DMS 273 treated with DMSO at 0.1 percent for 48 hours (cell line): Measurements from ENCODE around the gene TMC1.
"Not testable (repeated sequence)": the region's sequence is repeated elsewhere in the genome, so short reads cannot be mapped to it uniquely, and the experiment has no call there.

Experiments
- DNase-seq: peaks from one replicate; lab custom pipeline; 2025; lab: John Stamatoyannopoulos, UW

TMC1 gene

DNA sequence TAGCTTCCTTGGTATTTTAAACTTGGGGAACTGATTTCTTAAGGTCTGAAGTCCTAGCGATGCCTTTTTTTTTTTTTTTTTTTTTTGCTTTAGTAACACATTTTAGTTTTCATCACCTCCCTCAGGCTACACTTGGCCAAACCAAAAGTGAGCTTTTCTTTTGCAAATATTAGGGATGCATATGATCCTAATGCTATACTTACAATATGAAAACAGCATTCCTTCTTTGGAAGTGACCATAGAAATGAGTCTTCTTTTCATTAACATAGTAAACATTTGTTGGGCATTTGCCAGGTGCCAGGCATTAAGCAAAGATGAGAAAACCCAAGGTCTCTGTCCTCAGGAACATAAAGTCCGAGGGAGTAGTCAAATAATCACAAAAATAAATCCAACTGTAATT is 241.6 kb downstream of the TMC1 start:
- DNase-seq: no peak

DNA sequence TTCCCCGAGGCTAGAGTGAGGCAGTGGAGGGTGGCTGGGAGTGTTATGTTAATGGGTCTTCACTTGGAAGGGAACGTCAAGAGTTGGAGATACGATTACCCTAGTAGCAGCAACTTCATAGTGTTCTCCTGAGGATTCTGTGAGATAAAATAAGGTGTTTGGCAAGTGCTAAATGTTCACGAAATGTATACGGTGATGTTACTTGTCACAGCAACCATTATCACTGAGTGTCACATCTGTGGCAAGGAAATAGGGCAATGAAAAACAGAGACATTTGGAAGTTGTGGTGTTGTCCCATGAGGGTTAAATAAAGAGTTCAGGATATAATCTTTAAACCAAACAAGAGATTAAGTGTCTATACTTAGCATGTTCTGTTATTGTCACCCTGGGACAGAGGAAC is 248.1 kb downstream of the TMC1 start:
- no peak for DNase-seq

DNA sequence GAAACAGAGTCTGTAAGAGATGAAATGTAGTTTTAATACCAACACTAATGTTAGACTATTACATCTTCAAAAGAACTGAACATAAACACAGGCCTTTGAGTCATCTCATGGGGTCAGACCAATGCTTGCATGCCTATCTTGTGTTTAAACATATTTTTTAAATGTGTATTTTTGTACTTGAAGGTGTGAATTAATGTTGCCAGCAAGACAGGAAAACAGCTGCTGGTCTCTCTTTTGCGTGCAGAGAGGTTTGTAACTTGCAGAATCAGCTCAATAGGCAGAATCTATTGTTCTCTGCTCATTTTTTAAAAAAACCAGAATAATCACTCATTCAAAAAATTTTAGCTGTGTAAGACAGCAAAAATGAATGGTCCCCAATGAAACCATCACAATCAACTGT is 251.3 kb downstream of the TMC1 start:
- DNase-seq: no peak

DNA sequence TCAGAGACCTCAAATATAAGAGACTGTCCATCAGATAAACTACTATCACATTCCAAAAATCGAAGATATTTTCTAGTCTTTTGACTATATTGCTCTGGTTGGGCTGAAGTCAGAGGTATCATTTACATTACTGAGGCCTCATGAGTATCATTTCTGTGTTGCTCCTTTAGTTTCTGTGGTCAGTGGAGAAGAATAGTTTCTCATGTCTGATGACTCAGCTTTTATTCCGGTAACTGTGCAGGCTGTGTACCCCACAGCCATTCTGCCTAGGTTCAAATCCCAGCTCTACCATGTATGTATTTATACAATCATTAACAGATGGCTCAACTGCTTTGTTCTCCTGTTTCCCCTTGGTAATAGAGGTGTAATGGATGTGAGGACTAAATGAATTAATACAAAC is 252.2 kb downstream of the TMC1 start:
- no peak for DNase-seq

DNA sequence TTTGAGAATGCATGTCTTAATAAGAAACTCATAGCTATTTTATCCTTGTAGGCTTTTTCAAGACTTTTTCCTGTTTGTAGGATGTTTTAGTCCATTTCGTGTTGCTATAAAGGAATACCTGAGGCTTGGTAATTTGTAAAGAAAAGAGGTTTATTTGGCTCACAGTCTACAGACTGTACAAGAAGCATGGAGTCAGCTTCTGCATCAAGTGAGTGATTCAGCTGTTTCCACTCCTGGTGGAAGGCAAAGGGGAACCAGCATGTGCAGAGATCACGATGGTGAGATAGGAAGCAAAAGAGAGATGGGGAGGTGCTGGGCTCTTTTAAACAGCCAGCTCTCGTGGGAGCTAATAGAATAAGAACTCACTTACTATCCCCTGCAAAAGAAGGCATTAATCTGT is 254.2 kb downstream of the TMC1 start:
- no peak for DNase-seq

DNA sequence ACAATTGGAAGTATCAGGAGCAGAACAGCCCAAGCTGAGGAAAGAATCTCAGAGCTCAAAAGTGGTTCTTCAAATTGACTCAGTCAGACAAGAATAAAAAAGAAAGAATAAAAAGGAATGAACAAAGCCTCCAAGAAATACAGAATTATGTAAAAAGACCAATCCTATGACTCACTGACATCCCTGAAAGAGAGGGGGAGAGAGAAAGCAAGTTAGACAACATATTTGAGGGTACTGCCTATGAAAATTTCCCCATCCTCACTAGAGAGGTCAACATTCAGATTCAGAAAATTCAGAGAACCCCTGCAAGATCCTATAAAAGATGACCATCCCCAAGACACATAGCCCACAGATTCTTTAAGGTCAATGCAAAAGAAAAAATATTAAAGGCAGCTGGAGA is 258.2 kb downstream of the TMC1 start:
- no peak for DNase-seq

DNA sequence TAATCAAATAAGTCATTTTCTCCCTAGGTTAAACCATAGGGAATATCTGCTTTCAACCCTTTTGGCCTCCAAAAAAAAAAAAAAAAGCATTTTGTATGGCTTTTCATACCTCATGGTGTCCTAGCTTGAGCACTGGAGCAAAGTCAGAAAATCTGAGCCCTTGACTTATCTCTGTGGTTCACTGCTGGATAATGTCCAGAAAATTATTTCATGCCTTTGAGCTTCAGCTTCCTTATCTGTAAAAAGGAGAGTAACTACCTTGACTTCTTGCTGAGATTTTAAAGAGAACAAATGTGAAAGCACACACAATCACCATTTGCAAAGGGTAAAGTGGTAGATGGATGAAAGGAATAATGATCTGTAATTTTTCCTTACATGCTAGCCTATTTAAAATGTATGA is 265.5 kb downstream of the TMC1 start:
- DNase-seq: no peak

DNA sequence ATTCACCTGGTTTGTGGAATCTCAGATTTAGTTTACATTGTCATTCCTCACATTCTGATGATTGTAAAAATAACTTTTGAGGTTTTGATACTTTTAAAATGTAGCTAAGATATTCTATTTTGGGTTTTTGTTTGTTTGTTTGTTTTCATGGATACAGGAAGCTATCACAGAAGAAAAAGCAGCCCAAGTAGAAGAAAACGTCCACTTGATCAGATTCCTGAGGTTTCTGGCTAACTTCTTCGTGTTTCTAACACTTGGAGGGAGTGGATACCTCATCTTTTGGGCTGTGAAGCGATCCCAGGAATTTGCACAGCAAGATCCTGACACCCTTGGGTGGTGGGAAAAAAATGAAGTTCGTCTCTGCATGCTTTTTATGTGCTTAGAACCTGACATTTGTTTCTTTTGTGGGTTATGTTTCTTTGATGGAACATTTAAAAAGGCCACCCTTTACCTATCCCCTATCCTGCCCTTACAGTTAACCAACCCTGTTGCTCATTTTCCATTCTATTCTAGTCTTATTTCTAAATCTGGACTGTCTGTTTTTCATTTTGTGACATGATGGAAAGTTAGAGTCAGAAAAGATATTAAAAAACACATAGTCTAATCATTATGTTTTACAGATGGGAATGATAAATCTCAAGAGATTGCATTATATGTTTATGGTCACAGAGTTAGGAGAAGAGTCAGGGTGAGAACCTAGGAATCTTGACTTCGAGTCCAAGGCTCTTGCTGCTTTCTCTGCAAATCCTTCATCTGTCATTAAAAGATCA is 267.7 kb downstream of the TMC1 start:
- no peak for DNase-seq

DNA sequence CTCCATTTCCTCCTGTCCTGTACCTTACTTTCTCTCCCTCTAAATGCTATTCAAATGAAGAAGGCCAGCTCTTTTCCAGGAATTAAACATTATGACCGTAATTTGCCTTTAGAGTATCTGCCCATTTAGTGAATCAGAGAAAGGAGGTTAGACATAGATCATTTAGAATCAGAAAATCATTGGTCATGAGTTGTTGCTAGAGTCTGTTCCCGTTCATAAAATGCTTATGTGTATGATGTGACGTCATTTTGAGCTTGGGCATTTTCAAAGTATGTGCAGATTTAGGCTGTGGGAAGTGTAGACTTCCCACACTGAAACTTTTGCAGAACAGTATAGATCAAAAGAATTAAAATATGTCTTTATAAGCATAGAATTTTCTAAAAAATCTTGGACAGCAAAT is 268.5 kb downstream of the TMC1 start:
- DNase-seq: no peak

DNA sequence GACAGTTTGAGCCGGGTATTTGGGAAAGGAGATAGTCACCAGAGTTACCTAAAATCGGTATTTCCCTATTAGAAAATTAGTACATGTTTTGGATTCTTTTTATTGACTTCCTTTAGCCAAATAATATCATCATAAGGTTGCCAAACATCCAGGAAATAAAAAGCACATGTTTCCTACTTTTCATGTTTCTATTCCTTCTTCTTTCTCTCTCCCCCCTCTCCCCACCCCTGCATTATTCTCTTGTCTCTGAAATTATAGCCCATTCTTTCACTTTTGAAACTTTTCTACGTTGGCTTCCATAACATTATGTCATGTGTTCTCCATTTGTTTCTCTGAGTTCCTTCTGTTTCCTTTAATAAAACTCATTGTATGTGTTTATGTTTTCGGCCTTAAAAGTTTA is 269.6 kb downstream of the TMC1 start:
- no peak for DNase-seq

DNA sequence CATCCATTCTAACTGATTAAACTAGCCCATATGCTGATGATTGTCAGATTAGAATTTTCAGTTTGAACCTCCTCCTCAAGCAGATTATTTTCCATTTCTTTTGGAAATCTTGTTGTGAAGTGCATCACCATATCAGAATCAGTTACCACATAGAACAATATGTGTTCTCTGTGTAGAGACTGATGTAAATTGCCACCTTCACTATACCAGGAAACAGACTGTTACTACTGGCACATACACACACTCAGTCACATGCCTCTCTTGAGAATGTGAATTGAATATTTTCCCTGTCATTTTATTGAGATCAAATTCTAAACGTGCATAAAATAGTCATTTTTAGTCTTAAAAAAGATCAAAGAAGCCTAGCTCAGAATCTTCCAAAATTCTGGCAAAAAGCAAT is 270.0 kb downstream of the TMC1 start:
- no peak for DNase-seq

DNA sequence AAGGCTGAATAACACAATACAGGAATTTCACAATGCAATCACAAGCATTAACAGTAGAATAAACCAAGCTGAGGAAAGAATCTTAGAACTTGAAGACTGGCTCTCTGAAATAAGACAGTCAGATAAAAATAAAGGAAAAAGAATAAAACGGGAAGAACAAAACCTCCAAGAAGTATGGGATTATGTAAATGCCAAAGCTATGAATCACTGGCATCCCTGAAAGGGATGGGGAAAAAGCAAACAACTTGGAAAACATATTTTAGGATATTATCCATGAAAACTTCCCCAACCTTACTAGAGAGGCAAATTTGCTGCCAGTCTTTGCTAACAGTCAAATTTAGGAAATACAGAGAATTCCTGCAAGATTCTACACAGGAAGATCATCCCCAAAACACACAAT is 273.5 kb downstream of the TMC1 start:
- DNase-seq: no peak

DNA sequence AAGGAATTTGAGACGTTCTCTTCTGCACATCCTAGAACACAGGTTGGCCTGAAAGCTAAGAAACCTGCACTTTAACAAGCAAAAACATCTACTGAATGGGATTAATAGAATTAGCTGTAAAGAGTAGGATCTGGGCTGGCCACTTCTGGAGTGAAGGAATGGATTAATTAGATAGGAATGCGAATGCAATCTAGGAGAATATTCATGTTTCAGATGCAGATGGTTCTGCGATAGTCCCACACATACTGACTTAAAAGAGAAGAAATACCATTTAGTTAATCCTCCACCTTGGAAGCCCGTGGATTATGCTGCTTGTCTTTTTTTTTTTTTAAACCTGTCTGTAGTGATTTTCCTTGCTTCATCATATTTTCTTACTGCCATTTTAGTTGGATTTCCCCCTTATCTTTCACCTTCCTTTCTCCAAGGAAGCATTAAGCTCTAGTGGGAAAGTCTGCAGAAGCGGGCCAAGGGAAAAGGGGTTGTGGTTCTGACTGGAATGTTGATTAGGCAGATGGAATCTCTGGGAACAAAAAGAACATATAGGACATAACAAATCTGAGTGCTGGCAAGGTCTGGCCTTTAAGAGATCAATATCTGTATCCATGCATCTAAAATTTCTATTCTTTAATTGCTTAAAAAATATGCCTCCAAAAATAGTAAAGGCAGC is 279.1 kb downstream of the TMC1 start:
- DNase-seq: no peak

DNA sequence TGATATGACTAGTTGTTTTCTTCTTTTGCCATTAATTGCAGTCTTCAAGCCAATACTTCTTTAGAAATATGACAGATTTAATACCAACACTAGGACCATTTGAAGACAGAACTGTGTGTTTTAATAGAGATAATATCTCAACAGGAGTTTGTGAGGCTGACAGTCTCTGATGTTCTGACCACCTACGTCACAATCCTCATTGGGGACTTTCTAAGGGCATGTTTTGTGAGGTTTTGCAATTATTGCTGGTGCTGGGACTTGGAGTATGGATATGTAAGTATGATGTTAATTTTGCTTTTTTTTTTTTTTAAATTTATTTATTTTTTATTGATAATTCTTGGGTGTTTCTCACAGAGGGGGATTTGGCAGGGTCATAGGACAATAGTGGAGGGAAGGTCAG is 283.8 kb downstream of the TMC1 start:
- DNase-seq: no peak

DNA sequence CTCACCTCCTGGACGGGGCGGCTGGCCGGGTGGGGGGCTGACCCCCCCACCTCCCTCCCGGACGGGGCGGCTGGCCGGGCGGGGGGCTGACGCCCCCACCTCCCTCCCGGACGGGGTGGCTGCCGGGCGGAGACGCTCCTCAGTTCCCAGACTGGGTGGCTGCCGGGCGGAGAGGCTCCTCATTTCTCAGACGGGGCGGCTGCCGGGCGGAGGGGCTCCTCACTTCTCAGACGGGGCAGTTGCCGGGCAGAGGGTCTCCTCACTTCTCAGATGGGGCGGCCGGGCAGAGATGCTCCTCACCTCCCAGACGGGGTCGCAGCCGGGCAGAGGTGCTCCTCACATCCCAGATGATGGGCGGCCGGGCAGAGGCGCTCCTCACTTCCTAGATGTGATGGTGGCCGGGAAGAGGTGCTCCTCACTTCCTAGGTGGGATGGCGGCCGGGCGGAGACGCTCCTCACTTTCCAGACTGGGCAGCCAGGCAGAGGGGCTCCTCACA is 285.0 kb downstream of the TMC1 start:
- DNase-seq: not testable (repeated sequence)

DNA sequence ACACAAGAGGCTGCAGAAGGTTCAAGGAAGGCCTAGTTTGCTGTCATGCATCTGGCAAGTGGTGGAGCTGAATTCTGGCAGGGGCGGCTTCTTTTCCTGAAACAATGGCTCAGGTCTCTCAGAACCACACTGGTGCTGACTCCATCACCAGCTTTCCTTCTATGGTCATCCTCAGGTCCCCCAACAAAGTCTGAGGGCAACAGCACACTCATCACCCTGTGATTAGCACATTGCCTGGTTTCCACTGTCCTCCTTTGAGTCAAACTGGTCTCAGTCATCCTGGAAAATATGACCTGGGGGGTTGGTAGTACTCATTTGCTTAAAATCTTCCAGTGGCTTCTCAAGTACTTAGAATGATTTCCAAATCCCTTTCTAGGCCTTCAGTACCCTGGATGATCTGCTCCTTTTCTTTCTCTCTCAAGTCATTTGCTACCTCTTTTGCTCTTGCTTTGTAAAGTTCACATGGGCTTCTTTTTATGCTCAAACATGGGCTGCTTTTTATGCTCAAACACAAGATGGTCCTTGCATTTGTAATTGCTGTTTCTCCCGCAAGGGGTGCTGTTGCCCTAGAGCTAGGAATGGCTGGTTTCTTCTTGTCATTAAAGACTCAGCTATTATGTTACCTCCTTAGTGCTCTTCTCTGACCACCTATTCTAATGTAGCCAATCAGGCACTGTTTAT is 286.5 kb downstream of the TMC1 start:
- no peak for DNase-seq

DNA sequence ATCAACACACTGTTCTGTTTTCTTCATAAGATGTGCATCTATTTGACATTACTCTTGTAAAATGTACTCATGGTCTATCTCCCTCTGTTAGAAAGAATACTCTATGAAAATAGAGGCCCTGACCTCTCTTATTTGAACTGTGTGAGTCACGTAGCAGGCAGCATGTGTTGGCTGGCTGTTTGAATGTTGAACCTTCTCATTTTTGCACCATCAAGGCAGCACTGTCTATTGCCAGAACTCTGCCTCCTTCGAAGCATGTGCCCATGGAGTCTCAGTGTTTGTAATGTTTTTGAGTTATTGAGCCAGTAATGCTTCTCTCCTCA is 287.0 kb downstream of the TMC1 start:
- no peak for DNase-seq

DNA sequence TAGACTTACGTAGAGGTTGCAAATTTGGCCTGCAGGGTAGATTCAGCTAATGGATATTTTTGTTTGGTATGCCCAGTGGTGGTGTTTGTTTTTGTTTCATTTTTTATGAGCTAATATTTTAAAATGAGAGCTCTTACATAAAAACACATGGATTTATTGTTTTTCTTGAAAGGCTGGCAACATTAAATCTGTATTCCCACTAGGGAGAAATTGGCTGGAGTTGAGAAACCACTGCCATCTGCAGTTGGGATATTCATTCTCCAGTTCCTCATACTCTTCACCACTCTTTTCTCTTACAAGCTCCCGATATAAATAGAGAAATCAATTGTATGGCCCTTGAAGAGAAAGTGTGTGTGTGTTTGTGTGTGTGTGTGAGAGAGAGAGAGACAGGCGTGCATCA is 288.2 kb downstream of the TMC1 start:
- no peak for DNase-seq

DNA sequence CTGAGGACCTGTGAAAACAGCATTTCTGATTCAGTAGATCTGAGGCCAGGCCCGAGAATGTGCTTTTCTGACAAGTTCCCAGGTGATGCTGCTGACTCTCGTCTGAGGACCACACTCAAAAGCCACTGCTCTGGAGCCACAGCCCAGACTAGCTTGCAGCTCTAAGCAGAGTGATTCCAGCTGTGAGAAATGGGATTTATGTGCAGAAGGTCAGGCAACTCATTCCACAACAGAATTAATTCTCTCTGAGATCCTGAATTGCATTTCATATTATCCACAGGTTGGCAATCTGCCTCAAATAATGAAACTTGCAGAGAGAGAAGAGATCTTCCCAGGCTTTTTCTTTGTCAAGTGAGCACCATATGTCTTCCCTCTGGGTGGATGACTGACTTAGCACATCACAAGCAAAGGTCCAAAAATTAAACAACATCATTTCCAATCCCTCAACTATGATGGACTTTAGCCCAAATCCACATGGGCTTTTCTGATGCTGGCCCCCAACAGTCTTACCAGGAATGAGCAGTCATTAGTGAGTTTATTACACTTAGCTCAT is 291.2 kb downstream of the TMC1 start:
- DNase-seq: no peak

DNA sequence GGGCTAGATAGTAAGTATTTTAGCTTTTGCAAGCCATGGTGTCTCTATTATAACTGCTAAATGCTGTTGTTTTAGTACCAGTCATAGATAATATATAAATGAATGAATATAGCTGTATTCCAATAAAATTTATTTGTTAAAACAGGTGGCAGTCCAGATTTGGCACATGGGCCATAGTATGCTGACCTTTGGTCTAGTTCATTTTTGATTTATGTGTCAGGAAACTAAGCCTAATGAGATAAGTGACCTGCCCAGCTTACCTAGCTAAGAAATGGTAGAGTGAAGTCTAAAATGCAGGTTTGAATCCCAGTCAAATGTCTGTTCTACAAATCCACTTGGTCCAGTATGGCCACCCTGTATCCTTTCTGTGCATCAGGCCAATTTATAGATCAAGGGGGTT is 292.1 kb downstream of the TMC1 start:
- DNase-seq: no peak

DNA sequence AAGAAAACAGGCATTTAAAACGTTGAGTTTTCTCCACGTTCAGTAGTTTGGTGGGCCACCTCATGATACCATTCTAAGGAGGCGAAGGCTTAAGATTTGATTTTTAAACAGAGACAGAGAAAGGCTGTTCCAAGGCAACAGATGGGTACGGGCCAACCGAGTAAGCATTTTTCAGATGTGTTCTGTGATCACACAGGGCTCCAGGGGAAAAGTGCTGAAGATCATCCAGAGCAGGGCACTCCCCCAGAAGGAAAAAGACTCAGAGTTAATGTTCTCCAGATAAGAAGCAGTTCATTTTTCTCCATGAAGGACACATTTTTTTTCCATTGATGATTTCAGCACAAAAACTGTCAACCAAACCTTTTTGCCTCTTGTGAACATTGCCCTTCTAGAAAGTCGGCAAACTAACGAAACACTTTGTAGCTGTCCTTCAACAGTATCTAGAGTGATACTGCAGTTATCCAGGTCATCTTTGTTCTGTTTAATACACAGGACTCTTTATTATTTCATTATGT is 292.7 kb downstream of the TMC1 start:
- DNase-seq: no peak

DNA sequence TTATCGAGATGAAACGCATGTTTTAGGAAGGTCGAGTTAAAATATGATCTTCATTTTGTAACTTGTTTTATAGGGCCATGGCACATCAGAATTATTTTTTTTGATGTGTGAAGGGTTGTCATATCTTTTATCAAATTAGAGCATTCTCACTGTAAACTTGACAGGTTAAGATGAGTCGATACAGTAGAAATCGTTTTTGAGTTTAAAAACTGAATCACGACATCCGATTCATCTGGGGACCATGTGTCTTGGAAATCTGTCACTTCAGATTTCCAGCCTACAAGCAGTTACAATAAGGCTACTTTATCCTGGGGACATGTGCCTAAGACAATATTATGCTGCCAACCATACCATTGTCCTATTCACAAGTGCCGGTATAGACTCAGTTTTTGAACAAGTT is 295.3 kb downstream of the TMC1 start:
- DNase-seq: no peak

DNA sequence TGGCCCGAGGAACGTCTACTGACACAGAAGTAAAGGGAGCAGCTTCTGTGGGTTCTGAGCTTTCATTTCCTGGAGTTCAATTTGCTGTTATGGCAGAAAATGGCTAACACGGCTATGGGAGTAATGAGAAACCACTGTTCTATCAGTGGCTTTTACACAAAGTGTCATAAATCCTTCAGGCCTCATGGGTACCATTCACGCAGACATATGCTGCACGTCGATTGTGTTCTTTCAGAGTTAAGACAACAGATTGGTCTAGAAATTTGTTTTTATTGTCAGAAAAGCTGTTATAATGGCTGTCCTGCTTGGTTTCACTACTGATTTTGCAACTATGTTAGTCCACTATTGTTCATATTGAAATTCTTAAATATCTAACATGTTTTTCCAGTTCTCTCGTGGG is 296.0 kb downstream of the TMC1 start:
- no peak for DNase-seq
